ENCODE data around the gene CLDN18. TPM values are rescaled to one million over a fixed set of nuclear protein-coding genes. Genes with fewer than 3 reads are reported as not detected.

Gene CLDN18
- total and polyA plus RNA-seq, 10 of the 15 experiments (the other 5 are each of a cell fraction or from before 2014, with no cell fraction given) = 0.05 to 0.28 (median 0.18) TPM; not detected in 1

DNA sequence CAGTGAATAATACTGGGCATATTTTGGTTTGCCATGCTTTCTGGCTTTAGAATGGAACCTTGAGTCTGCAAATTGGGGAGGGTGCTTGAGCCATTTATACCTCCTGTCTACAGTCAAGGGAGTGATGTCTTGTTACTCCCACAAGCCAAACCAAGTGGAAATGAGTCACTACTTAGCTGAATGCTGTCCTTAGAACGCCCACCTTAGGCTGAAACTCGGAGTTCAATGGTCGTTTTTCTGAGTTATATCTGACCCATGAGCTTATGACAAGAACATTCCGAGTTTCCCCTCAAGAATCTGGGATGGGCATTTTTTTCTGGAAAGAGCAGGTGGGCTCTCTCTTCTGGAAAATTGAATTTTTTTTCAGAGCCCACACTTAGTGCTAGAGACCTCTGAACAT lies 17.4 kb upstream of the CLDN18 start:
- no peaks in the 10 kb centered on the region for H3K27me3 ChIP-seq (replicated peaks in 1 of 2; ENCODE audit: control insufficient read depth in 2 of 2, insufficient read depth in 2 of 2, low read length in 1 of 2)
- FAIRE-seq = no peak
- in situ Hi-C loops (cut with MboI) = no loop called here
- no peak for ATAC-seq
- RAD21 ChIA-PET (ENCODE audit: unreplicated experiment) = interaction anchor here (0.6 kb wide), 1 partner anchor 52 kb away, joined by 3 read pairs; no protein-coding TSS in a partner anchor
- H2AFZ ChIP-seq (ENCODE audit: control insufficient read depth, low read depth, low read length) = no peak overlapping the region
- DNase-seq (ENCODE audit: low read depth, low spot score) = no peak
- H4K20me1 ChIP-seq (ENCODE audit: control insufficient read depth, insufficient read depth) = no peaks in the 10 kb centered on the region
- no peaks in the 10 kb centered on the region for H3K79me2 ChIP-seq (ENCODE audit: control insufficient read depth, insufficient read depth, low read length)
- SMC1A ChIA-PET (ENCODE audit: uncharacterized antibody, unreplicated experiment) = interaction anchor here (1.0 to 1.9 kb wide), 3 partner anchors 30 to 39 kb away, joined by 5 read pairs; no protein-coding TSS in a partner anchor
- no peak overlapping the region for H3K4me3 ChIP-seq
- BruUV-seq (replicated peaks) = no TSS peak
- CTCF ChIA-PET = interaction anchor here (1.1 to 1.4 kb wide), 3 partner anchors 23 to 54 kb away, joined by 3 read pairs; no protein-coding TSS in a partner anchor
- no peak overlapping the region for H3K27ac ChIP-seq (ENCODE audit: control insufficient read depth, insufficient read depth)
- H3K4me1 ChIP-seq (ENCODE audit: control insufficient read depth, insufficient read depth, low read length) = peaks cover 10% of the 10 kb centered on the region
- peaks cover 3% of the 10 kb centered on the region for H3K9me3 ChIP-seq (replicated peaks; ENCODE audit: control insufficient read depth, insufficient read depth, low read length)
- POLR2A ChIA-PET = no interaction called here
- WGBS (ENCODE audit: insufficient coverage, insufficient replicate concordance, low lambda C conversion rate, missing lambda C conversion rate) = 1% methylated on average over 4 of the region's 4 CpGs
- intact Hi-C loops (cut with micrococcal nuclease; ENCODE audit: unreplicated experiment) = no loop called here
- no peak overlapping the region for H3K9ac ChIP-seq (ENCODE audit: control insufficient read depth, insufficient read depth, low read length)
- no peak overlapping the region for H3K4me2 ChIP-seq (ENCODE audit: control insufficient read depth, insufficient read depth)
- H3K36me3 ChIP-seq (ENCODE audit: control insufficient read depth in 2 of 2, insufficient read depth in 2 of 2, low read length in 1 of 2) = no peaks in the 10 kb centered on the region
- TF ChIP-seq CHD4 (IDR thresholded peaks at IDR 0.05) (no peak), LARP7 (IDR thresholded peaks at IDR 0.05) (no peak), NFIC (IDR thresholded peaks at IDR 0.05; ENCODE audit: low read depth, low read length) (peak; percentile 89; the same call in 1 of the 2 replicates), ZNF217 (IDR thresholded peaks at IDR 0.05) (no peak), BRCA1 (IDR thresholded peaks at IDR 0.05; ENCODE audit: low read depth, low read length) (no peak), HDAC6 (IDR thresholded peaks at IDR 0.05; ENCODE audit: unreplicated experiment) (no peak), JUNB (IDR thresholded peaks at IDR 0.05) (peak; percentile 75; the same call in 1 of the 2 replicates), CBX5 (IDR thresholded peaks at IDR 0.05; ENCODE audit: low read depth) (no peak), ZNF622 (IDR thresholded peaks at IDR 0.05) (no peak), SIX5 (IDR thresholded peaks at IDR 0.05; ENCODE audit: low read depth, low read length, severe bottlenecking) (no peak), POLR2A (IDR thresholded peaks at IDR 0.05; ENCODE audit: low read depth, low read length) (no peak), SPI1 (IDR thresholded peaks at IDR 0.05; ENCODE audit: borderline replicate concordance, insufficient read depth, low read depth, low read length) (no peak)
- TF ChIP-seq, protein P1, sequence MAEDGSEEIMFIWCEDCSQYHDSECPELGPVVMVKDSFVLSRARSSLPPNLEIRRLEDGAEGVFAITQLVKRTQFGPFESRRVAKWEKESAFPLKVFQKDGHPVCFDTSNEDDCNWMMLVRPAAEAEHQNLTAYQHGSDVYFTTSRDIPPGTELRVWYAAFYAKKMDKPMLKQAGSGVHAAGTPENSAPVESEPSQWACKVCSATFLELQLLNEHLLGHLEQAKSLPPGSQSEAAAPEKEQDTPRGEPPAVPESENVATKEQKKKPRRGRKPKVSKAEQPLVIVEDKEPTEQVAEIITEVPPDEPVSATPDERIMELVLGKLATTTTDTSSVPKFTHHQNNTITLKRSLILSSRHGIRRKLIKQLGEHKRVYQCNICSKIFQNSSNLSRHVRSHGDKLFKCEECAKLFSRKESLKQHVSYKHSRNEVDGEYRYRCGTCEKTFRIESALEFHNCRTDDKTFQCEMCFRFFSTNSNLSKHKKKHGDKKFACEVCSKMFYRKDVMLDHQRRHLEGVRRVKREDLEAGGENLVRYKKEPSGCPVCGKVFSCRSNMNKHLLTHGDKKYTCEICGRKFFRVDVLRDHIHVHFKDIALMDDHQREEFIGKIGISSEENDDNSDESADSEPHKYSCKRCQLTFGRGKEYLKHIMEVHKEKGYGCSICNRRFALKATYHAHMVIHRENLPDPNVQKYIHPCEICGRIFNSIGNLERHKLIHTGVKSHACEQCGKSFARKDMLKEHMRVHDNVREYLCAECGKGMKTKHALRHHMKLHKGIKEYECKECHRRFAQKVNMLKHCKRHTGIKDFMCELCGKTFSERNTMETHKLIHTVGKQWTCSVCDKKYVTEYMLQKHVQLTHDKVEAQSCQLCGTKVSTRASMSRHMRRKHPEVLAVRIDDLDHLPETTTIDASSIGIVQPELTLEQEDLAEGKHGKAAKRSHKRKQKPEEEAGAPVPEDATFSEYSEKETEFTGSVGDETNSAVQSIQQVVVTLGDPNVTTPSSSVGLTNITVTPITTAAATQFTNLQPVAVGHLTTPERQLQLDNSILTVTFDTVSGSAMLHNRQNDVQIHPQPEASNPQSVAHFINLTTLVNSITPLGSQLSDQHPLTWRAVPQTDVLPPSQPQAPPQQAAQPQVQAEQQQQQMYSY (CRISPR knock-in tag; IDR thresholded peaks at IDR 0.05) = no peak
- TF ChIP-seq, protein P2, sequence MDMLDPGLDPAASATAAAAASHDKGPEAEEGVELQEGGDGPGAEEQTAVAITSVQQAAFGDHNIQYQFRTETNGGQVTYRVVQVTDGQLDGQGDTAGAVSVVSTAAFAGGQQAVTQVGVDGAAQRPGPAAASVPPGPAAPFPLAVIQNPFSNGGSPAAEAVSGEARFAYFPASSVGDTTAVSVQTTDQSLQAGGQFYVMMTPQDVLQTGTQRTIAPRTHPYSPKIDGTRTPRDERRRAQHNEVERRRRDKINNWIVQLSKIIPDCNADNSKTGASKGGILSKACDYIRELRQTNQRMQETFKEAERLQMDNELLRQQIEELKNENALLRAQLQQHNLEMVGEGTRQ (IDR thresholded peaks at IDR 0.05; ENCODE audit: borderline replicate concordance, low read depth, low read length) = no peak
- TF ChIP-seq, protein P3, sequence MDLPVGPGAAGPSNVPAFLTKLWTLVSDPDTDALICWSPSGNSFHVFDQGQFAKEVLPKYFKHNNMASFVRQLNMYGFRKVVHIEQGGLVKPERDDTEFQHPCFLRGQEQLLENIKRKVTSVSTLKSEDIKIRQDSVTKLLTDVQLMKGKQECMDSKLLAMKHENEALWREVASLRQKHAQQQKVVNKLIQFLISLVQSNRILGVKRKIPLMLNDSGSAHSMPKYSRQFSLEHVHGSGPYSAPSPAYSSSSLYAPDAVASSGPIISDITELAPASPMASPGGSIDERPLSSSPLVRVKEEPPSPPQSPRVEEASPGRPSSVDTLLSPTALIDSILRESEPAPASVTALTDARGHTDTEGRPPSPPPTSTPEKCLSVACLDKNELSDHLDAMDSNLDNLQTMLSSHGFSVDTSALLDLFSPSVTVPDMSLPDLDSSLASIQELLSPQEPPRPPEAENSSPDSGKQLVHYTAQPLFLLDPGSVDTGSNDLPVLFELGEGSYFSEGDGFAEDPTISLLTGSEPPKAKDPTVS (IDR thresholded peaks at IDR 0.05; ENCODE audit: low read depth, low read length) = no peak
- TF ChIP-seq, protein P4, sequence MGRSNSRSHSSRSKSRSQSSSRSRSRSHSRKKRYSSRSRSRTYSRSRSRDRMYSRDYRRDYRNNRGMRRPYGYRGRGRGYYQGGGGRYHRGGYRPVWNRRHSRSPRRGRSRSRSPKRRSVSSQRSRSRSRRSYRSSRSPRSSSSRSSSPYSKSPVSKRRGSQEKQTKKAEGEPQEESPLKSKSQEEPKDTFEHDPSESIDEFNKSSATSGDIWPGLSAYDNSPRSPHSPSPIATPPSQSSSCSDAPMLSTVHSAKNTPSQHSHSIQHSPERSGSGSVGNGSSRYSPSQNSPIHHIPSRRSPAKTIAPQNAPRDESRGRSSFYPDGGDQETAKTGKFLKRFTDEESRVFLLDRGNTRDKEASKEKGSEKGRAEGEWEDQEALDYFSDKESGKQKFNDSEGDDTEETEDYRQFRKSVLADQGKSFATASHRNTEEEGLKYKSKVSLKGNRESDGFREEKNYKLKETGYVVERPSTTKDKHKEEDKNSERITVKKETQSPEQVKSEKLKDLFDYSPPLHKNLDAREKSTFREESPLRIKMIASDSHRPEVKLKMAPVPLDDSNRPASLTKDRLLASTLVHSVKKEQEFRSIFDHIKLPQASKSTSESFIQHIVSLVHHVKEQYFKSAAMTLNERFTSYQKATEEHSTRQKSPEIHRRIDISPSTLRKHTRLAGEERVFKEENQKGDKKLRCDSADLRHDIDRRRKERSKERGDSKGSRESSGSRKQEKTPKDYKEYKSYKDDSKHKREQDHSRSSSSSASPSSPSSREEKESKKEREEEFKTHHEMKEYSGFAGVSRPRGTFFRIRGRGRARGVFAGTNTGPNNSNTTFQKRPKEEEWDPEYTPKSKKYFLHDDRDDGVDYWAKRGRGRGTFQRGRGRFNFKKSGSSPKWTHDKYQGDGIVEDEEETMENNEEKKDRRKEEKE (IDR thresholded peaks at IDR 0.05) = no peak

Measured in GM12878 (cell line).